C4-2B (cell line): ENCODE results near the gene BLVRB.

Experiments
- H3K27ac ChIP-seq: fragments of 450-650 bp; 2 replicates; pipeline ENCODE4 v1.5.1; 2017
- ZFX ChIP-seq: fragments of 450-650 bp; IDR thresholded peaks from 2 replicates; pipeline ENCODE4 v1.6.1; 2017
- TF ChIP-seq, protein P1 (sequence below): fragments of 450-650 bp; conservative IDR thresholded peaks from 2 replicates; pipeline ENCODE4 v1.5.1; 2017; ENCODE audit warnings: mild to moderate bottlenecking

The BLVRB gene

DNA sequence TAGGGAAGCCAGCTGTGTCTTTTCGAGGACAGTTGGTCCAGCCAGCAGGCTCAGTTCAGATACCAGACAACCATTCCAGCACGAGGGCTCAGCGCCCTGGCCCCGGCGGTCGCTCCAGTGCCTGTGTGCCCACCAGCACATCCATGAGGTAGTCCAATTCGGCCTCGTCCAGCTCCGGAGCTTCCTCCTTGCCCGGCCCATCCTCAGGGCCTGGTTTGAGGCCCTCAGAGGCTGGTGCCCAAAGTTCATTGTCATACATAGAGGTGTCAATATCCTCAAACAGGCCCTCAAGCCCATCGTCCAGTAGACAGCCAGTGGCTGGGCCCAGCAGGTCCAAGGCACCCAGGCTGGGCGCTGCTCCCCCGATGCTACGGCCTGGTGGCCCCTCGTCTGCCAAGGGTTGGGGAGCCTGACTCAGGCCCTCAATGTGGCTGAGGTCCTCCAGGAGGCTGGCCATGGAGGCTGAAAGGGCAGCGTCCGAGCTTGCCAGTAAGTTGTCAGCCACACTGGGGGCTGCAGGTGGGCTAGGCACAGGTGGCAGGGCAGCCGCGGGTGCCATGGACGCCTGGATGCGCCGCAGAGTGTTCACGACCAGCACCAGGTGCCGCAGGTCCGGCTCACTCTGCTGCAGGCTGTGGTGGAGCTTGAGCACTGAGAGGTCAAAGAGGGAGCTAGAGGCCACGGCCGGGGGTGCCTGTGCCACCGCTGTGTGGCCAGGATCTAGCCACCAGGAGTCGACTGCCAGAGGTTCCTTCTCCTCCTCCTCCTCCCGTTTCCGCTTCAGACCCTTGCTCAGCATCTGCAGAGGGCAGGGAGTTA, 42.6 kb downstream of the BLVRB start:
- TF ChIP-seq ZFX = no peak
- TF ChIP-seq, protein P1, sequence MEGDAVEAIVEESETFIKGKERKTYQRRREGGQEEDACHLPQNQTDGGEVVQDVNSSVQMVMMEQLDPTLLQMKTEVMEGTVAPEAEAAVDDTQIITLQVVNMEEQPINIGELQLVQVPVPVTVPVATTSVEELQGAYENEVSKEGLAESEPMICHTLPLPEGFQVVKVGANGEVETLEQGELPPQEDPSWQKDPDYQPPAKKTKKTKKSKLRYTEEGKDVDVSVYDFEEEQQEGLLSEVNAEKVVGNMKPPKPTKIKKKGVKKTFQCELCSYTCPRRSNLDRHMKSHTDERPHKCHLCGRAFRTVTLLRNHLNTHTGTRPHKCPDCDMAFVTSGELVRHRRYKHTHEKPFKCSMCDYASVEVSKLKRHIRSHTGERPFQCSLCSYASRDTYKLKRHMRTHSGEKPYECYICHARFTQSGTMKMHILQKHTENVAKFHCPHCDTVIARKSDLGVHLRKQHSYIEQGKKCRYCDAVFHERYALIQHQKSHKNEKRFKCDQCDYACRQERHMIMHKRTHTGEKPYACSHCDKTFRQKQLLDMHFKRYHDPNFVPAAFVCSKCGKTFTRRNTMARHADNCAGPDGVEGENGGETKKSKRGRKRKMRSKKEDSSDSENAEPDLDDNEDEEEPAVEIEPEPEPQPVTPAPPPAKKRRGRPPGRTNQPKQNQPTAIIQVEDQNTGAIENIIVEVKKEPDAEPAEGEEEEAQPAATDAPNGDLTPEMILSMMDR = no peak
- H3K27ac ChIP-seq = no peak overlapping the region

DNA sequence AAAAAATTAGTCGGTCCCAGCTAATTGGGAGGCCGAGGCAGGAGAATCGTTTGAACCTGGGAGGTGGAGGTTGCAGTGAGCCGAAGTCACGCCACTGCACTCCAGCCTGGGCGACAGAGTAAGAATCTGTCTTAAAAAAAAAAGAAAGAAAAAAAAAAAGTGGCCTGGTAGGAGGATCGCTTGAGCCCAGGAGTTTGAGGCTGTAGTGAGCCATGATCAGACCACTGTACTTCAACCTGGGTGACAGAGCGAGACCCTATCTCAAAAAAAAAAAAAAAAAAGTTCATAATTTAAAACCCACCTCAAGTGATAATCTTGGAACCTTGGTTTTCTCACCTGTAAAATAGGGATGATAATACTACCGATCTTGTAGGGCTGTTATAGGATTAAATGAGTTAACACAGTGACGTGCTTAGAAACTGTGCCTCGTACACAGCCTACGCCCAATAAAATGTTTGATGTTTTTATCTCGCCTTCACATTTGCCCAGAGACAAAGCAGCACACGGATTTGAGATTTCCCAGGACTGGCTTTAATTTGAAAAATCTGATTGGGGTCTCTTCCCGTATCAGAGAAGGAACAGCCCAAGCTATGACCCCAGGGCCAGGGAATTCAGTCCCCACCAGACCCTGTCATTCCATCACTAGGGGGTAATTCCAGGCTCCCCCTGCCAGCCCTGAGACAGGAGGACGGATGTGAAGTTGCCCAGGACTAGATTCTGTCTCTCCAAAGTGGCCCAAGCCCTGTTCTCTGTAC, 43.4 kb downstream of the BLVRB start:
- no peak for TF ChIP-seq ZFX
- TF ChIP-seq, protein P1 = no peak
- H3K27ac ChIP-seq = peak overlapping the region; percentile 84

DNA sequence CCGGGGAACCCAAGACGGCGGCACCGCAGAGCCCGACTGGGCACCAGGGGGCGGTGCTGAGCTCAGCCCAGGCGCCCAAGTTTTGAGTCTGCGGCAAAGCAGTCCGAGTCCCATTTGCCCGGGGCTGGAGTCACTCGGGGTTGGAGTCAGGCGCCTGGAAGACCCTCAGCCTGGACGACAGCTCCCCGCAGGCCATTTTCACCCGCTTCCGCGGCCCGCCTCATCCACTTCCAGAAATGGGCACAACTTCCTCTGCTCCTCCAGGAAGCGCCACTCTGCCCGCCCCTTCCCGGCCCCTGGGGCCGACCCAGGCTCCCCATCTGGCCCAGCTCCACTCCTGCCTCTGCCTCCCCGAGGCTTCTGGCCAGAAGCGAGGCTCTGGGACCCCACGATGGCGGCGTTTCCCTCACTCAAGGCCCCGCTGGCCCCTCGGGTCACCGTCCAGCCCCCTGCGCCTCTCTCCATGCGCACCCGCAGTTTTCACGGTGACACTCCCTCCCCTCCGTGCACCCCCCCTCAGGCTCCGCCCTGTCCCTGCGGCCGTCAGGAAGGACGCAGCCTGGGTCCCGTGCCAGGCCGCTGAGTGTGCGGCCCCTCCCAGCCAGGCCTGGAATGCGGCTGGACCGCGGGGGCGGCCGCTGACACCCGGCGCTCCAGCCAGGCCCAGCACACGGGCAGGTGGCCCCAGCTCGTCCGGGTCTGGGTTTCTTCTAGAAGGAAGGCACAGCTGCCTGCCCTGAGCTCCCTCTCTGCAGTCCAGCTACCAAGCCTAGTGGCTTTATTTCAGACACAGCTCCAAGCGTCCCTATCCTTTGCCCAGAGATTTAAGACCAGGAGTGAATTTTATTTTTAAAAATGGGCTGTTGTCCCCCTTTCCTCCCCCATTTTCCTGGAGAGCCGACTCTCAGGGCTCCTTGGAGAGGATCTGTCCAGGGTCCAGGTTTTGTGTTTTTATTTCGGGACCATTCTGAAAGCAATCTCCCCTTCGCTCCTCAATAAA, 44.5 kb downstream of the BLVRB start:
- H3K27ac ChIP-seq = peak overlapping the region; percentile 84
- TF ChIP-seq ZFX = no peak
- TF ChIP-seq, protein P1 = peak; percentile 98

DNA sequence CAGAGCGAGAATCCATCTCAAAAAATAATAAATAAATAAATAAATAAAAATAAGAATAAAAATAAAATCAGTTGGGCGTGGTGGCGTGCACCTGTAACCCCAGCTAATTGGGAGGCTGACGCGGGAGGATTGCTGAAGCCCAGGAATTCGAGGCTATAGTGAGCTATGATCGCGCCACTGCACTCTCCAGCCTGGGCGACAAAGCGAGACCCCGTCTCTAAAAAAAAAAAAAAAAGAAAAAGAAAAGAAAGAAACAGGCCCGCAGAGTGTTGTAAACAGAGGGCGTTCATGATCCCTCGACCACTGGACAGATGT, 45.1 kb downstream of the BLVRB start:
- TF ChIP-seq, protein P1 = no peak
- TF ChIP-seq ZFX = no peak
- H3K27ac ChIP-seq = peak overlapping the region; percentile 84

DNA sequence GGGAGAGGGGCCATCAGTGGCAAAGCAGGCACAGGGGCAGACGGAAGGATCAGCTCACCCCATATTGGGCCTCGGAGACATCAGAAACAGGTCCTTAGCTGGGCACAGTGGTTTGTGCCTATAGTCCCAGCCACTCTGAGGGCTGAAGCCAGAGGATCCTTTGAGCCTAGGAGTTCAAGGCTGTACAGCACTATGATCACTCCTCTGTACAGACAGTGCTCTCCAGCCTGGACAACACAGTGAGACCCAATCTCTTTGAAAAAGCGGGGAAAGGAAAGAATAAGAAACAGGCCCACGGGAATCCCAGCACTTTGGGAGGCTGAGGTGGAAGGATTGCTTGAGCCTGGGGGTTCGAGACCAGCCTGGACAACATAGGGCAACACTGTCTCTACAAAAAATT, 45.8 kb downstream of the BLVRB start:
- TF ChIP-seq ZFX = no peak
- no peak overlapping the region for H3K27ac ChIP-seq

DNA sequence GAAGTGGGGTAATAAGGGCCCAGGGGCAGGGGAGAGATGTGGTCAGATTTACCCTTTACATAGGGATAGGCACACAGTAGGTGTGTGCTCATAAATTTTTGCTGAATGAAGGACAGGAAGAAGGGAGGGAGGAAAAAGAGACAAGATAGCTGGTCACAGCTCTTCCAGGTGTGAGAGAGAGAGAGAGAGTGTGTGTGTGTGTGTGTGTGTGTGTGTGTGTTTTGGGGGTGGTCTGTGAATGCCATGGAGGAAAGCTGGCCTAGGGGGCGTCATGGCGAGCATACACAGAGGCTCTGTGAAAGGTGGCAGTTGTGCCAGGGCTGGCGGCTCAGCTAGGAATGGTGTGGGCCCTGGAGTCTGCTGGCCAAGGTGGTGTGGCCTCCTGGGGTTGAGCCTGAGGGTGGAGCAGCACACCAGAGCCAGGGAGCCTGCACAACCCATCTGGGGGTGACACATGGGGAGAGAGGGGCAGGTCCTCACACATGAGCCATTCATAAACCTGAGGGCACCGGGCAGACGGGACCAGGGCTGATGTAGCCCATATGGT, 46.4 kb downstream of the BLVRB start:
- TF ChIP-seq, protein P1 = no peak
- TF ChIP-seq ZFX = no peak
- no peak overlapping the region for H3K27ac ChIP-seq

DNA sequence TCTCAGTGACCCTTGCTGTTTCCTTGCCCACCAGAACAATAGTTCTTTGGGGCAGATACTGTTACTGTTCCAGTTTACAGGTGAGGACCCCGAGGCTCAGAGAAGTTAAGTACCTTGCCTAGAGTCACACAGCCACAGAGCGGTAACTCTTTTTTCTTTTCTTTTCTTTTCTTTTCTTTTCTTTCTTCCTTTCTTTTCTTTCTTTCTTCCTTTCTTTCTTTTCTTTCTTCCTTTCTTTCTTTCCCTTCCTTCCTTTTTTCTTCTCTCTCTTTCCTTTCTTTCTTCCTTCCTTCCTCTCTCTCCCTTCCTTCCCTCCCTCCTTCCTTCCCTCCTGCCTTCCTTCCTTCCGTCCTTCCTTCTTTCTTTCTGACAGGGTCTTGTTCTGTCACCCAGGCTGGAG, 47.5 kb downstream of the BLVRB start:
- H3K27ac ChIP-seq = no peak overlapping the region
- TF ChIP-seq, protein P1 = no peak
- TF ChIP-seq ZFX = no peak
